Measurements from ENCODE around the gene QSOX2.

QSOX2 gene

DNA sequence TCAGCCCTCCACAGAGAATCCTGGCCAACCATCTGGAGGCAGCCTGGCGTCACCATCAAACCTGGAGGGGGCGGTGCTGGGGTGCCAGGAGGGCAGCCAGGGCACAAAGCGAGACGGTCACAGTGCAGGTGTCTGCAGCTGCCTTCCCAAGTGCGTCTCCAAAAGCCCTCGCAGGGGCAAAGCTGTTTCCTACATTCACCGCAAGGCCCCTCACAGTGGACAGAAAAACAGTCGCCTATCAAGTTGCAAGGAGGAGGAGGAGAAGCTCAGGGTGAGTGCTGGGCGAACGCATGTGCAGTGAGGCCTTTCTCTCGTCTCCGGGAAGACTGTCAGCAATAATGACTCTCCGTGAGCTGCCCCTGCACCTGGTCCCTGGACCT, 22.7 kb downstream of the QSOX2 start:
- no peak for DNase-seq (ENCODE audit: low spot score)

DNA sequence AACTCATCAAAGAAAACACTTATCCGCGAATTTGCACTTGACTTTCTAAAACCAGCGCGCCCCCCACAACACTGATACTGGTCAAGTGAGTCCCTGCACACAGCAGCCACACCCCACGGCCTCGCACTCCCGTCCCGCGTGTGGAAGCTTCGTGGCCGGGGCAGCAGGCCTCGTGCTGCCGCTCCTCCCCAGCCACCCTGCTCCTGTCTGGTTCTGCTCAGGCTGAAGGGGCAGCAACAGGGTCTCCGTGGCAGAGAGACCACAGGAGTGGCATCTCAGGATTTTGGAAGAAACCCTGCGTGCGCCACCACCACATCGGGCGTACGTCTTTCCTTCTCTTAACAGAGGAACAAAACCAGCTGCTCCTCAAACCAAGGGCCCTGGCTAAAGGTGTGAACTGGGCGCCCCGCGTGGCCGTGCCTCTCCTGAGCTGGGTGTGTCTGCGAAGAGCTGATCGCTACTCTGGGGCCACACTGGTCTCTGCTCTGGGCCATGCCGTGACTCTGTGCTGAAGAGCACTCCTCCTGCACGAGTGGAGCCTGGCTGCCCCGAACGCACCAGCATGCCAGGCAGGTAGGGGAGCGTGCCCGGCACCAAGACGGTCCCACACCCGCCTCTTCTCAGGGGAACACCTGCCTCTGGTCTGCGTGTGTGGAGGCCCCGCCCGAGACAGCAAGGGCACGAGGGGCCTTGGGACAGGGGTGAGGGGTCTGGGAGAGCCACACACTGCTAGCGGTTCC, 23.3 kb downstream of the QSOX2 start:
- no peak for DNase-seq (ENCODE audit: low spot score)

DNA sequence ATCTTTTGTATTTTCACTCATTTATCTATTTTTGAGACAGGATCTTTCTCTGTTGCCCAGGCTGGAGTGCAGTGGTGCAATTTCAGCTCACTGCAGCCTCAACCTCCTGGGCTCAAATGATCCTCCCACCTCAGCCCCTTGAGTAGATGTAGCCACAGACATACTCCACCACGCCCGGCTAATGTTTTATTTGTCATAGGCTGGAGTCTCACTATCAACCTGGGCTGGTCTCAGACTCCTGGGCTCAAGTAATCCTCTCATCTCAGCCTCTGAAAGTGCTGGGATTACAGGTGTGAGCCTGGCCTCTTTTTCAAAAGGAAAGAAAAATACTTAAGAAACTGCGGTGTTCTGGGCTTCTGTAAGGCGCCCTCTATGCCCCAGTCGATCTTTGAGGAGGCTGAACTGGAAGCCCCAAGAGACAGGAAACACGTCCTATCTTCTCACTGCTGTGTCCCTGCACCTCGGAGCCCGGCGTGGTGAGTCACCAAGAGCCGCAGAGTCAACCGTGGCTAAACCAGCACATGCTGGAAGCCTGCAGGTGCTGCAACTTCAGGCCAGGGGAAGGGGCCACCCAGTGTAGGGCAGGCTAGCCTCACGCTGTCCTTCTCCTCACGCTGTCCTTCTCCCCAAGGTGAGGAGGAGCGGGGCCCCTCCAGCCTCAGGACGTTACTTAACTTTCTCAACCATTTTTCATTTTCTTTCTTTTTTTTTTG, 25.4 kb downstream of the QSOX2 start:
- DNase-seq (ENCODE audit: low spot score): no peak

DNA sequence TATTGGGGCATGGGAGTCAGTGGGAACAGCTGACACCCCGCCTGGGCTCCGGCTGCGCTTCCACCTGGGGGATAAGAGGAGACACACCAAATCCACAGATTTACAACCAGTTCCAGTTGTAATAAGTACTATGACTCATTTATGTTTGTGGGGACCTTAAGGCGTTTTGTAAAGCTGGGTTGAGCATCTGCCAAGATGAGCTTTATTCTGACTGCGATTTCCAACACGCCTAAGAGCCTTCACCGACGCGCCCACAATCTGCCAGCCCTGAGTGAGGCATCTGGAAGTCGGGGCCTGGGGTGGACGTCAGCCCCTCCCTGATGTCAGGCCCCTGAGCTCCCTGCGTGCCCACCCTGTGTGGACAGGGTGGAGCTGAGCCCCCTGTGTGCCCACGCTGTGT, 26.3 kb downstream of the QSOX2 start:
- no peak for DNase-seq (ENCODE audit: low spot score)

GRCh38 chr9:136218673-136219072, 26.9 kb downstream of the QSOX2 start:
- DNase-seq (ENCODE audit: low spot score): no peak

- DNase-seq (ENCODE audit: low spot score): no peak
Observed at GRCh38 chr9:136218271-136218670, 27.3 kb downstream of the QSOX2 start.

DNA sequence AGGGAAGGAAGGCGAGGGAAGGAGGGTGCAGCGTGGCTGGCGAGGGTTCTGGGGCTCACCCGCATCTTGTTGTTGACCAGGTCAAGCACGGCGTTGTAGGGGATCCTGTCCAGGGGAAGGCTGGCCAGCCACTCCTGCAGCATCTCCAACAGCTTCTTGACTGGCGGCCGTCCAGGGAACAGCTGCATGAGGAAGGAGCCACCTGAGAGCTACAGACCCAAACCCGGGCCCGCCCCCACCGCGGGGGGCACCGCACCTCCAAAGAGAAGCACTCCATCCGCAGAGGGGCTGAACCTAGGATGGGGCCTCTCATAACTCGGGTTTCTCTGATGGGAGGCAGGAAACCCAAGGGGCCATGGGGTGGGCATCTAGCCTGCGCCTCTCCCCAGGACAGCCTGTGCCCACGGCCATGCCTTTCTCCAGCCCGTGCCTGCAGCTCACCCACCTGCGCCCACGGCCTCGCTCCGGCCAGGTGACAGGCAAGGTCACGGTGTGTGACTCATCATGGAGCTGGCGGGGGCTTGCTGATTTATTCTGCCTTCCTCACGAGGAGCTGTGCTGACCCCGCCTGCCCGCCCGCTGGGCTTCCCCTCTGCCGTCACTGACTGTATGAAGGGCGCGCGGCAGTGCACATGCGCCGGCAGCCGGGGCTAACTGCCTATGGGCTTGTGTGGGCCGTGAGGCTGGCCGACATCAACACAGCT, 28.9 kb downstream of the QSOX2 start:
- DNase-seq (ENCODE audit: low spot score): no peak

DNA sequence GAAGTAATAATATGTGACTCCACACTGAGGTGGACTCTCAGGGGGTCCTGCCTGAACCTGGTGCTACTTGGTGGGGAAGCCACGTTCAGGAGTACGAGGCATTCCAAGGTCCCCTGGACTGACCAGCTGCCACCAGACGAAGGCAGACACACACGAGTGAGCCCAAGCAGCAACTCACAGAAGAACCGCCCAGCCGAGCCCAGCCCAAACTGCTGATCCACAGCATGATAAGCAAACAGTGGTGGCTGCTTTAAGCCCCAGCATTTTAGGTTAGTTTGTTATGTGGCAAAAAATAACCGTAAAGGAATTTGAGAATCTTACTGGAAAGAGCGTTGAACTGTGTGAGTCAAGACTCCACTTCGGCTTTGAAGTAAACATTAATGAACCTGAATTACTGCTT, 31.9 kb downstream of the QSOX2 start:
- no peak for DNase-seq (ENCODE audit: low spot score)

GRCh38 chr9:136212345-136212950, 33.2 kb downstream of the QSOX2 start:
- DNase-seq (ENCODE audit: low spot score): no peak

DNA sequence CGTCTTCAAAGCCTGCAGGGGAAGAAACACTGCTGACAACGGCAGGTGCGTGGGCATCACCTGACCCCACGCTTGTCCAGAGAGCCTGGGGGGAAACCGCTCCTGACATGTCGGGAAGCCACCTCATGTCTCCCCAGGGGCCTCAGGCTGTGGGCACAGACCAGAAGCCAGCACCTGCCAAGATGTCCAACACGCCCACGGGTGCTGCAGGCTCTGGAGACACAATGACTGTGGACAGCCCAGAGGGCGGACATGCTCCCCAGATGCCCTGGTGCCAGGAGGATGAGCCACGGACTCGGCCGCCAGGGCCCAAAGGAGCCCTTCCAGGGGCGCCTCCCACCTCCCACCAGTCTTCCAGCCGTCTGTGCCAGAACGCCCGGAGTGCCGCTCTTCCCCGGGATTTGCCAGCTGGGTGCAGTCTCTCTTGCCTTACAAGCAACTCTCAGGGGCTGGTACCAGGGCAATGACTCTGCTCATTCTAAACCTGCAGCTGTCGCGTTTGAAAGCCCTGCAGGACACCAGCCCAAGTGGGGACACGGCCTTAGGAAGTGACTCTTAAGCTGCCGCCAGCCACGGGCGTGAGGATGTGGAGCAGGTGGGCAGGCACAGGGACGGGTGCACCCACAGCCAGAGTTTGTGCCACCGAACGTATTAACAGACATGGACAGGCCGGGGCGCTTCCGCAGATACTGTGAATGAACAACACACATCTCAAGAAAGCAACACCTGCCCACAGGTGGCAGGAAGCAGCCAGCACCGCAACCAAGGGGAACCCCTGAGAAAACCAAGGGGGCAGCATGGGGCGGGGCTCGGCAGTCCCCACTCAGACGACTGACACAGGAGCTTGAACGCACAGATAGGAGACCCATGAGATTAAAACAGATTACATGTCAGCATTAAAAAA, 33.9 kb downstream of the QSOX2 start:
- no peak for DNase-seq (ENCODE audit: low spot score)

- no peak for DNase-seq (ENCODE audit: low spot score)
Observed at GRCh38 chr9:136211006-136211405, 34.6 kb downstream of the QSOX2 start.

- no peak for DNase-seq (ENCODE audit: low spot score)
Observed at GRCh38 chr9:136210276-136210675, 35.3 kb downstream of the QSOX2 start.

GRCh38 chr9:136209786-136210185, 35.8 kb downstream of the QSOX2 start:
- no peak for DNase-seq (ENCODE audit: low spot score)

DNA sequence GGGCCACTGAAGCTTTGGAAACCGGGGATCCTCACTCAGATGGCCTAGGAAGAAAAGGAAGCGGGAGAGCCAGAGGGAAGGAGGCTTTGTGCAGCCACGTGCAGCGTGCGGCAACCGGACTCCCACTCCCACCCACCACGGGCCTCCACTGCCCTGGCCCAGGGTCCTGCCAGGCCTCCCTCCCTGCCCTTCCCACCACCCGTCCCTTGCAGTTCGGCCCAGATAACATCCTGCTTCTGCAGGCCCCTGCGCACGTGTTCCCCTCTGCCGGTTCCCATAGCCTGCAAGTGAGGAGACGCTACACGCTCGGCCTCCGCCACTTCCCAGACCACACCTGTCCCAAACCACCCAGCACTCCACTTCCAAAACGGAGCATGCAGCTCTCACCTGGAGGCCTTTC, 36.4 kb downstream of the QSOX2 start:
- no peak for DNase-seq (ENCODE audit: low spot score)

DNA sequence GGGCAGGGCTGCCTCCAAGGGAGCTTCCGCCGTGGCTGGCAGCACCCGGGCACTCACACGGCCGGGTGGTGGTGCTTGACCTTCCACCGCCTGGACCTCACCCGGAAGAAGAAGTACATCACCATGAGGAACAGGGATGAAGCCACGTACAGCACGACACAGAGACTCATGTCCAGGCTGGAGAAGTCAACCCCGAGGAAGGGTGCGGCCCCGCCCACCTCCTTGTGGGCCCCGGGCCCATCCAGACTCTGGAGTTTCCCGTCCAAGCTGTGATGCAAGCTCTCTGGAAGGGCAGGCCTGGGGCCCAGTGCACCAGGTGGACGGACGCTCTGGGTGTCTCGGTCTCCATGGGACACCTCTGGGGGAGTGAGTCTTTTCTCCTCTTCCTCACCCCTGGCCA, 36.9 kb downstream of the QSOX2 start:
- DNase-seq (ENCODE audit: low spot score): no peak

DNA sequence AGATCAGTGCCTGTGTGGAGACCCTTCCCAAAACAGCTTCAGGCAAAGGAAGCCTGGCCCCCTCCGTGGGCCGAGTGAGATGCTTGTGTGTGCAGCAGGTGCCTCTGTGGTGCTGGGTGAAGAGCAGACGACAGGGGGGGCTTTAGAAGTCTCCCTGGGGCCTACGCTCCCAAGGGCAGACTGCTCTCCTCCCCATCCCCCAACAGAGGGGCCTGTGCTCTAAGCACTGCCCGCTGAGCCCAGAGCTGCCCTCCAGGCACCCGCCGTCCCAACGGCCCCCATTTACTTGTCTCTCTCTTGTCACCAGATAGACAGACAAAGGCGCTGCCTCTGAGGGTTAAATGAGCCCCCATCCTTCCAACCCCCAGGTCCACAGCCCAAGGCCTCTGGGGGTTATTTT, 38.0 kb downstream of the QSOX2 start:
- no peak for DNase-seq (ENCODE audit: low spot score)

- DNase-seq (ENCODE audit: low spot score): no peak
Observed at GRCh38 chr9:136206602-136207275, 38.9 kb downstream of the QSOX2 start.

- DNase-seq (ENCODE audit: low spot score): no peak
Observed at GRCh38 chr9:136205707-136205992, 40.0 kb downstream of the QSOX2 start.

GRCh38 chr9:136204838-136205706, 40.5 kb downstream of the QSOX2 start, which contains the start of gene LHX3:
TSS of gene LHX3 (minus strand) at chr9:136205128. CDS start at chr9:136205012, 116 bp downstream.
- DNase-seq (ENCODE audit: low spot score): no peak

- DNase-seq (ENCODE audit: low spot score): no peak
Observed at GRCh38 chr9:136204145-136204805, 41.3 kb downstream of the QSOX2 start.
